Measurements from ENCODE around the gene PRSS36. TPM values are rescaled to one million over a fixed set of nuclear protein-coding genes. Genes with fewer than 3 reads are reported as not detected.
A peak's percentile ranks its signal among the peaks of the same experiment; 100 is the strongest.

Gene PRSS36
- total and polyA plus RNA-seq, 8 donors = 0.87 to 26.3 (median 2.7) TPM; not detected in 2

DNA sequence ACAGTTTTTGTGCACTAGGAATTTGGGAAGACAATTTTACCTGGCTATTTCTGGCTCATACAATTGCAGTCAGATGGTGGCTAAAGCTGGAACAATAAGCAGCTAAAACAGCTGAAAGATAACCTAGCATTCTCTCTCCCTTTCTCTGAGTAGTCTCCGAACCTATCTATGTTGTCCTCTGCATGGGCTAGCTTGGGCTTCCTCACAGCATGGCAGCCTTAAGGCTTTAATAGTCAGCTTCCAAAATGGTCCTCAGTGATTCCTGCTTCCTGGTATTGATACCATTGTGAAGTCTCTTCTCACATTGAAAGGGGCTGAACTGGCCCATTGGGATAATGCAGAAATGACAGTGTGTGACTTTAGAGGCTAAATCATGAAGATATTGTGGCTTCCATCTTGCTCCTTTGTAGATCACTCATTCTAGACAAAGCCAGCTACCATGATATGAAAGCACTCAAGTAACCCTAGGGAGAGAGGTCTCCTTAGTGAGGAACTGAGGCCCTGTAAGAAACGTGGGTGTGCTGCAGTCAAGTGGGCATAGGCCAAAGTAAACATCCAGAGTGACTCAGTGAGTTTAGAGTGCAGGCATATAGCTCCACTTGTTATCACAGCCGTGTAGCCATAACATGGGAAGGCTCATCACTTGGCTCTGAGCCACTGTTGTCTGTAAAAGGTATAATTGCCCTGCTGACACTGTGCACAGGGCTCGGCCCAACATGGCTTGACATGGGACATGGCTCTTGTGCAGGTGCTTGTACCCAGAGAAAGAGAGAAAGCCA is 49.8 kb downstream of the PRSS36 start:
- TF ChIP-seq POLR2A (IDR thresholded peaks at IDR 0.05) (no peak), EP300 (IDR thresholded peaks at IDR 0.05) (no peak), POLR2AphosphoS5 (IDR thresholded peaks at IDR 0.05) (no peak)
- TF ChIP-seq, protein P1, sequence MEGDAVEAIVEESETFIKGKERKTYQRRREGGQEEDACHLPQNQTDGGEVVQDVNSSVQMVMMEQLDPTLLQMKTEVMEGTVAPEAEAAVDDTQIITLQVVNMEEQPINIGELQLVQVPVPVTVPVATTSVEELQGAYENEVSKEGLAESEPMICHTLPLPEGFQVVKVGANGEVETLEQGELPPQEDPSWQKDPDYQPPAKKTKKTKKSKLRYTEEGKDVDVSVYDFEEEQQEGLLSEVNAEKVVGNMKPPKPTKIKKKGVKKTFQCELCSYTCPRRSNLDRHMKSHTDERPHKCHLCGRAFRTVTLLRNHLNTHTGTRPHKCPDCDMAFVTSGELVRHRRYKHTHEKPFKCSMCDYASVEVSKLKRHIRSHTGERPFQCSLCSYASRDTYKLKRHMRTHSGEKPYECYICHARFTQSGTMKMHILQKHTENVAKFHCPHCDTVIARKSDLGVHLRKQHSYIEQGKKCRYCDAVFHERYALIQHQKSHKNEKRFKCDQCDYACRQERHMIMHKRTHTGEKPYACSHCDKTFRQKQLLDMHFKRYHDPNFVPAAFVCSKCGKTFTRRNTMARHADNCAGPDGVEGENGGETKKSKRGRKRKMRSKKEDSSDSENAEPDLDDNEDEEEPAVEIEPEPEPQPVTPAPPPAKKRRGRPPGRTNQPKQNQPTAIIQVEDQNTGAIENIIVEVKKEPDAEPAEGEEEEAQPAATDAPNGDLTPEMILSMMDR (IDR thresholded peaks at IDR 0.05) = no peak
- 55 to 68% (median 61%) methylated on average over 4 of the region's 4 CpGs for WGBS, 5 donors
- H3K27me3 ChIP-seq = no peaks in the 10 kb centered on the region
- no peak overlapping the region for H3K4me3 ChIP-seq
- H3K27ac ChIP-seq = no peak overlapping the region
- DNase-seq = no peak
- H3K9me3 ChIP-seq = no peaks in the 10 kb centered on the region
- H3K36me3 ChIP-seq = no peaks in the 10 kb centered on the region
- peaks cover 0 to 12% (median 6%) of the 10 kb centered on the region in 4 donors for H3K4me1 ChIP-seq
- intact Hi-C loops (cut with DNase I; ENCODE audit: low total_unique reads) = no loop called here

DNA sequence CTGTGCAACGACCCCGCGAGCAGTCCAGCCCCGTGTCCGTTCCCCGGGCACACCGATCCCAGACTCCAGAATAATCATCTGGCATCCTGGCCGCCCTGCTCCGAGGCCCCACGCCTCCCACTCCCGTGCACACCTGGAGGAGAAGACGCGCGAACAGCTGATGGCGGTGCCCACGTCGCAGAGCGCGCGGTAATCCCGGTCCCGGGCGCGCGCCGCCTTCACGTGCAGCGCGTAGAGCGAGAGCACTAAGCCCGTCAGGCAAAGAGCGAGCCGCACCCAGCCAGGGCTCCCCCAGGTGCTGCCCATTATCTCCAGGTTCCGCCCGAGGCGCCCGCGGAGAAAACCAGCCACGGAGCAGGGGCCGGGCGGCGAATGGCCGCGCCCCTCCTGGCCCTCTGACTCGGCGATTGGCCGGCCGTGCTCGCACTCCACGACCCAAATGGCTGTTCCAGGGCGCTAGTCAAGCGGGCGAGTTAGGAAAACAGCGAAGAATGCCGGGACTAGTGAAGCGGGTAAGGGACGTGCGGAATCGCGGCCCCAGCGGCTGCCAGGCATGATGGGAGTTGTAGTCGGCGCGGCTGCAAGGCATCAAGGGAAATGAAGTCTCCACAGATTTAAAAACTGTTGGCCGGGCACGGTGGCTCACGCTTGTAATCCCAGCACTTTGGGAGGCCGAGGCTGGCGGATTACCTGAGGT is 55.3 kb downstream of the PRSS36 start, which contains the start of gene VKORC1:
TSS of gene VKORC1 (minus strand) at position 374 of the 697 bp plus-strand sequence. CDS start at position 306, 68 bp downstream.
- Histone ChIP-seq H3K27me3 (no peaks in the 10 kb centered on the region), H3K36me3 (peaks cover 6 to 21% (median 18%) of the 10 kb centered on the region in 4 donors), H3K4me3 (peak within 1 kb of the TSS; percentile 72 to 95 (median 78)), H3K4me1 (peaks cover 13 to 31% (median 27%) of the 10 kb centered on the region in 4 donors), H3K27ac (peak within 1 kb of the TSS; percentile 87 to 92 (median 88)), H3K9me3 (no peaks in the 10 kb centered on the region)
- 0 to 1% (median 1%) methylated on average over 41 to 69 of the region's 69 CpGs for WGBS, 5 donors
- intact Hi-C loops (cut with DNase I; ENCODE audit: low total_unique reads) = no loop called here
- DNase-seq = peak; percentile 96 to 98
- TF ChIP-seq POLR2A (IDR thresholded peaks at IDR 0.05) = no peak
- TF ChIP-seq, protein P1 (IDR thresholded peaks at IDR 0.05) = peak in 2 of 7 experiments; percentile 7 to 17
- no peak for TF ChIP-seq EP300 (IDR thresholded peaks at IDR 0.05)
- TF ChIP-seq POLR2AphosphoS5 (IDR thresholded peaks at IDR 0.05) = peak; percentile 75 to 91 (median 82)

DNA sequence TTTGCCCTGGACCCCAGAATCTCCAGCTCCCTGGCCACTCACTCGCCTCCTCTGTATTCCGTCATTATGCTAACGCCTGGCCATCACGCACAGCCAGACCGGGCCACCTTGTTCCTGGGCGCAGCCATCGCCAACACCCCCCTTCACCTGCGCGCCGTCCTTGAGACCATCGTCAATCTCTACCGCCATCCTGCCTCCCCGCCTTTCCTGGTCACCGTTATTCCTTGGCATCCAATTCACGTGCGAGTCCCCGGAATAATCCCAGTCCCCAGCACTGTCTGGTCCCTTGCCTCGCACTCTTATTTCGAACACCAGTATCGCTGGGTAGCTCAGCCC is 55.8 kb downstream of the PRSS36 start:
- peak in 1 of 2 donors; percentile 56 for DNase-seq
- no peaks in the 10 kb centered on the region for H3K9me3 ChIP-seq
- intact Hi-C loops (cut with DNase I; ENCODE audit: low total_unique reads) = no loop called here

More for the DNA sequence above, 55.8 kb downstream of the PRSS36 start:
- H3K4me3 ChIP-seq = peak overlapping the region; percentile 72 to 95 (median 78)
- TF ChIP-seq POLR2A (IDR thresholded peaks at IDR 0.05) (no peak), EP300 (IDR thresholded peaks at IDR 0.05) (no peak), POLR2AphosphoS5 (IDR thresholded peaks at IDR 0.05) (no peak)
- TF ChIP-seq, protein P1 (IDR thresholded peaks at IDR 0.05) = no peak
- peaks cover 13 to 32% (median 27%) of the 10 kb centered on the region in 4 donors for H3K4me1 ChIP-seq
- H3K27ac ChIP-seq = peak overlapping the region; percentile 87 to 92 (median 88)
- no peaks in the 10 kb centered on the region for H3K27me3 ChIP-seq
- H3K36me3 ChIP-seq = peaks cover 6 to 27% (median 23%) of the 10 kb centered on the region in 4 donors
- WGBS, 5 donors = 0 to 1% (median 1%) methylated on average over 20 of the region's 20 CpGs
